Muscle of leg (tissue), 11 donors: ENCODE results near the gene MYH9. TPM values are rescaled to one million over a fixed set of nuclear protein-coding genes. Genes with fewer than 3 reads are reported as not detected.

ENCODE experiments used
- DNase-seq: peaks from one replicate; pipeline ENCODE4 v3.0.0; 2013
- H3K27ac ChIP-seq: one replicate; pipeline ENCODE4 v1.5.1; 2013; ENCODE audit warnings: mild to moderate bottlenecking, low read length, control low read depth
- H3K27me3 ChIP-seq: one replicate; pipeline ENCODE4 v1.6.1; 2013; ENCODE audit warnings: low read length; ENCODE audit not compliant: control insufficient read depth, insufficient read depth
- H3K36me3 ChIP-seq: one replicate; pipeline ENCODE4 v1.6.1; 2013; ENCODE audit warnings: low read length; ENCODE audit not compliant: control insufficient read depth, insufficient read depth
- H3K4me1 ChIP-seq: one replicate; pipeline ENCODE4 v1.6.1; 2013; ENCODE audit warnings: low read length; ENCODE audit not compliant: control insufficient read depth, insufficient read depth
- H3K4me3 ChIP-seq: one replicate; pipeline ENCODE4 v1.5.1; 2013; ENCODE audit warnings: low read length, control low read depth
- H3K9me3 ChIP-seq: replicated peaks from 2 replicates; pipeline ENCODE4 v1.6.1; 2013; ENCODE audit warnings: low read depth, low read length; ENCODE audit not compliant: control insufficient read depth
- WGBS: methylation state at CpG from one replicate; pipeline ENCODE4 v1.1.5; 2013; ENCODE audit warnings: missing lambda C conversion rate; ENCODE audit not compliant: insufficient coverage; 5-methylcytosine and 5-hydroxymethylcytosine counted together
- polyA plus RNA-seq, 8 donors: library from polyadenylated mRNA; unstranded; fragments of 120-200 nt; gene quantifications; one replicate each; pipeline versions ENCODE4 v1.2.1 to v1.2.3, GENCODE V29; 2013; ENCODE audit warnings: inconsistent platforms in 1 of 8, low replicate concordance in 1 of 8; ENCODE audit not compliant: insufficient read length in 8 of 8, insufficient read depth in 1 of 8
- total RNA-seq: library from RNA; stranded (reverse); fragments of 120-200 nt; gene quantifications from one replicate; pipeline ENCODE4 v1.2.4, GENCODE V29; 2013

Gene MYH9
- total and polyA plus RNA-seq, 9 donors, result 61.9 to 160 (median 122) TPM

DNA sequence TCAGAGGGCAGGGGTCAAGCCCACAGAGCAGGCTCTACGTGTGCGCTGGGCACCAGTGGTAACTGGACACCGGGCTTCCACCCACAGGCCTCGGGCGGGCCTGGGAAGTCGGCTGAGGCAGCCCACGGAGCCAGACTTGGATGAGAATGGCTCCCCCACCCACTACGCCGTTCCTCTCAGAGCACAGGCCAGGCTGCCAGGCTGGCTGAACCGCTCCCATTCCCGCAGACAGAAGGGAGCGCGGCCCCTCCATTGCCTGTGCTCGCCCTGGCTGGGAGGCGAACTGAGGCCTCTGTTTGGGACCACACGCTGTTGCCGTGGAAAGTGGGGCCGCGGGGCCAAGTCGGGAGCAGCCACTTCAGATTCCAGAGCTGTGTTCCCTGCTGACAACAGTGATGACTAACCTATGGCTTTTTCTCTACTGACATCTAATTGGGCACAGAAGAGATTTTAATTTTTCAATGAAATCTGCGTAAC lies 63.9 kb downstream of the MYH9 start:
- peak; percentile 87 for DNase-seq
- peaks cover 64% of the 10 kb centered on the region for H3K4me1 ChIP-seq

DNA sequence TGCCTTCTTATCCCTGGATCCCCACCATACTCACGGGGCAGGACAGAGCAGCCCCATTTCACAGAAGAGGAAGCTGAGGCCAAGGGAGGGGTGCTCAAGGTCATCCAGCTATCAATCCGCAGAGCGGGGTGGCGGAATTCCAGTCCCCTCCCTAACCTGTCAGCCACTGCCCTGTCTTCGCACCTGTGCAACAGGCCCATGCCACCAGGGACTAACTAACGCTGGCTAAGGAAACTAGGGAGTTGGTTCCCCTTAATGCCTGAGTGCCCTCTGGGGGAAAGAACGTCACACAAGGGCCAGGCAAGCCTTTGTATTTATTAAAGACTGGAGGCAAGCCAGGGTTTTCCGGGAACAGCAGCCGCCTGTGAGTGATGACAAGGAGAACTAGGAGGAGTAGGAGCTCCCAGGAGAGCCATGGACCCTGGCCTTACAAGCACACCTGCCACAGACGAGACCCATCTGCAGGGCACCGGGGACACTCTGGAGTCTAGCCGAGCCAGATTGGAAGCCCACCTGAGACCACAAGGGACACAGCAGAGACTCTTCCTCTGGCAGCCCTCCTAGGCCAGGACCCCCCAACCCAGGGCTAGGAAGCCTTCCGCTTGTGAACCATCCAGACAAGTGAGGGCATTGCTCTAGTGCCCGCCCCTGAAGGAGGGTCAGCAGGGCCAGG lies 64.4 kb downstream of the MYH9 start:
- Histone ChIP-seq H3K27ac (peak overlapping the region; percentile 92), H3K4me3 (no peak overlapping the region), H3K36me3 (peaks cover 76% of the 10 kb centered on the region), H3K27me3 (no peaks in the 10 kb centered on the region), H3K9me3 (no peaks in the 10 kb centered on the region), H3K4me1 (peaks cover 61% of the 10 kb centered on the region)
- 55% methylated on average over 10 of the region's 14 CpGs for WGBS
- peak; percentile 80 for DNase-seq

More for the DNA sequence above, 63.9 kb downstream of the MYH9 start:
- Histone ChIP-seq H3K4me3 (no peak overlapping the region), H3K27ac (peak overlapping the region; percentile 92), H3K9me3 (no peaks in the 10 kb centered on the region), H3K36me3 (peaks cover 73% of the 10 kb centered on the region), H3K27me3 (no peaks in the 10 kb centered on the region)
- WGBS, result 70% methylated on average over 18 of the region's 21 CpGs

DNA sequence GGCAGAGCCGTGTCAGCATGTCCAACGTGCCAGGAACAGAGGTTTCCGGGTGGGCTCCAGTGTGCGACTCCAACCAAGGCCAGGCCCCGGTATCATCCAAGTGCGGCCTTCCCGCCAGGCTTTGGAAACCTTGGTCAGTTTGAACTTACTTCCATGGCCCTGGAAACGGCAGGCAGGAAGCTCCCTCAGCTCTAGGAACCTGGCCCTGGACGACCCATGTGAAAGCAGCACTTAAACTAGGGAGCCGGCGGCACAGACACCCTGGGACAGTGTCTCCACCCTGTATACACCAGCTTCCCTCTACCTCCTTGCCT lies 65.2 kb downstream of the MYH9 start:
- DNase-seq, result no peak
- H3K27ac ChIP-seq, result peak overlapping the region; percentile 92
- peaks cover 60% of the 10 kb centered on the region for H3K4me1 ChIP-seq
- no peak overlapping the region for H3K4me3 ChIP-seq
- peaks cover 84% of the 10 kb centered on the region for H3K36me3 ChIP-seq
- WGBS, result 87% methylated on average over 11 of the region's 11 CpGs
- no peaks in the 10 kb centered on the region for H3K27me3 ChIP-seq
- H3K9me3 ChIP-seq, result no peaks in the 10 kb centered on the region

DNA sequence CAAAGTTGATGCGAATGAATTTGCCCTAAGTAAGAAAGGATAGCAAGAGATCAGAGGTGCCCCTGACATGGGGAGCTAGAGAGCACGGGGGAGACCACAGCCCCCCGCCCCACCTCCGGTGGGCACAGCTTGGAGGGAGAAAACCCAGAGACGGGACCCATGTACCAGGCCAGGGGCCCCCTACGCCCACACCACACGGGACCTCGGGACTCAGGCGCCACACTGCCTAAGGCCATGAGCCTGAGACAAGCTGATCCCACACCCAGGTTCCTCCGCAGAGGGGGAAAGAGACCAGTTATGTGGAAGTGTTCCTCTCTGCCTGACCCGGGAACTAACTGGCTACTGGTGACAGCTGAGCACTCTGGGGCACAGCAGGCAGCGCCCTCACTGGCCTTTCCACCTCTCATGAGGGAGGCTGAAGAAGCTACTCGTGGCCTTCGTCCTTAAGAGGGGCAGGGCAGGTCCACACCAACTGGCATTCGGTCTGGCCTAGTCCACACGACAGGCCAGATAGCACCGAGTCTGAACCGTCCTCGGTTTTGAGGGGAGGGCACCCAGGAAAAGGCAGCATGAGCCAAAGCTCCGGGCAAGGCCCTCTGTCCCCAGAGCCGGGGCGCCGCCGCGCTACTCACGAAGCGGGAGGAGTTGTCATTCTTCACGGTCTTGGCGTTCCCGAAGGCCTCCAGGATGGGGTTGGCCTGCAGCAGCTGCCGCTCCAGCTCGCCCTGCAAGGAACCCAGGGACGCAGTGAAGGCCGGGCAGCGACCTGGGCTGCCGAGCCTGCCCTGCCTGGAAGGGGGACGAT lies 65.8 kb downstream of the MYH9 start:
- WGBS, result 92% methylated on average over 33 of the region's 37 CpGs
- Histone ChIP-seq H3K4me1 (peaks cover 58% of the 10 kb centered on the region), H3K36me3 (peaks cover 86% of the 10 kb centered on the region), H3K27ac (peak overlapping the region; percentile 42), H3K9me3 (no peaks in the 10 kb centered on the region), H3K27me3 (no peaks in the 10 kb centered on the region), H3K4me3 (no peak overlapping the region)
- DNase-seq, result no peak

DNA sequence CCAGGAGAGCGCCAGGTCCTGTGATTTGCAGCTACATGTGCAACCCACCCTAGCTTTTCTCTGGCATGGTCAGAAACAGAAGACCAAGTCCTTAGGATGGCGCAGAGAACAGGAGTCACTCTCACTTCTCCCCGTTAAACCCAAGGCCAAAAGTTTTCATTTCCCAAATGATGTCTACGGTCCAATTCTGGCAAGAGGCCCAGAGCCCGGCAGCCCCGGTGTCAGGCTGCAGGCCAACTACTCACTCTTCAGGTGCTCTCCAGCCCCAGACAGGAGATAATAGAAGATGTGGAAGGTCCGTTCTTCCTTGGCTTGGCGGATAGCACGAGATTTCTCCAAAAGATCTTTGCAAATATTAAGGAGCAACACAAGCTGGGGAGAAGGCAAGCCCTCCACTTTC lies 67.2 kb downstream of the MYH9 start:
- H3K4me1 ChIP-seq, result peaks cover 51% of the 10 kb centered on the region
- no peak overlapping the region for H3K27ac ChIP-seq
- H3K9me3 ChIP-seq, result no peaks in the 10 kb centered on the region
- DNase-seq, result no peak
- no peak overlapping the region for H3K4me3 ChIP-seq
- WGBS, result 76% methylated on average over 2 of the region's 9 CpGs
- no peaks in the 10 kb centered on the region for H3K27me3 ChIP-seq
- H3K36me3 ChIP-seq, result peaks cover 81% of the 10 kb centered on the region

DNA sequence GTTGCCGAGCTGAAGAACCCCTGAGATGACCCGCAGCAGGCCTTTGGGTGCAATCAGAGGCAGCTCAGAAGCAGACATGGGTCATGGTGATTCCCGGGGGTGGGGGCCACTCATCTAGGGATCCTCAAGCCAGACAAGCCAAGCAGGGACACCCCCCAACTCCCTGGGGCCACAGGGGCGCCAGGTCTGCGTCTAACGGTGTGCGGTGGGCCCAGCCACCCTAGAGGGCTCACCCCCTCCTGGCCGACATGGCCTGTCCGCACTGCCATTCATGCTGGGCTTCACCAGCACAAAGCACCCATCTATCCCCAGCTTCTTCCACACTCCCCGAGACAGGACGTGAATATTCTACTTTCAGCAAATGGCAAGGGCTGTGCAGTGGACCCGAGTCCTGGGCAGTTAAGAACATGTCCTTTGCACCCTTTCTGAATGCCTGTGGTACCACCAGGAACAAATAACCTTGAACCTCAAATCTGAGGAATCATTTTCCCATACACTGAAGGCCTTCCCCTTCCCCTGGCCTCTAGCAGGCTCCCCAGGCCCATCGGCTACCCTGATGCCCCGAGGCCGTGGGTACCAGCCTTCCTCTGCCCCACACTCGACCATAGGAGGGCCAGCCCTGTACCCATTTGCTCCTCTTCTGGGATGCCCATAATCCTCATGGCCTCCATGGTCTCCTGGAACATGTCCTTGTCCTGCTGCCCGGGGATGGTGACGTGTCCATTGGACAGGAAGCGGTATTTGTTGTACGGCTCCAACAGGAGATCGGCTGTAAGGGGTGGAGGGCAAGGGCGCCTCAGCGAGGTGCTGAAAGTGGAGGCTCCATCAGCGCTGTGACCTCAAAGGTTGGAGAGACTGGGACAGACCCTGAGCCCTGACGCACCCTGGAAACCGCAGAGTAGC lies 67.9 kb downstream of the MYH9 start:
- Histone ChIP-seq H3K36me3 (peaks cover 82% of the 10 kb centered on the region), H3K4me3 (no peak overlapping the region), H3K4me1 (peaks cover 45% of the 10 kb centered on the region), H3K9me3 (no peaks in the 10 kb centered on the region), H3K27me3 (no peaks in the 10 kb centered on the region), H3K27ac (no peak overlapping the region)
- WGBS, result 88% methylated on average over 26 of the region's 26 CpGs
- no peak for DNase-seq

DNA sequence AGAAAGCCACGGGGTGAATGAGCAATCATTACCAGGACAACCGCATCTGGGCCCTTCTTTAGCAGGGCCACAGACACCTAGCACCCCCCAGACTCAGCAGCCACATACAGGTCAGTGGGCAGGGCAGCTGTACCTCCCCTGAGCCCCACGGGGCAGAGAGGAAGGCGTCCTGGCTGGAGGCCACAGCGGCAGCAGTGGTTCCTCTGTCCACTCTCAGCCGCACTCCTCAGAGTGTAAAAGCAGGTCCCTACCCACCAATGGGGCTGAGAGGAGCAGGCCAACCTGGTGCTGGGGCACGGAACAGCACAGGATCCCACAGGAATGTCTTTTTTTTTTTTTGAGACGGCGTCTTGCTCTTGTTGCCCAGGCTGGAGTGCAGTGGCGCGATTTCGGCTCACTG lies 69.3 kb downstream of the MYH9 start:
- Histone ChIP-seq H3K27ac (no peak overlapping the region), H3K27me3 (no peaks in the 10 kb centered on the region), H3K9me3 (no peaks in the 10 kb centered on the region), H3K36me3 (peaks cover 85% of the 10 kb centered on the region), H3K4me1 (peaks cover 33% of the 10 kb centered on the region), H3K4me3 (no peak overlapping the region)
- DNase-seq, result no peak
- 94% methylated on average over 8 of the region's 12 CpGs for WGBS

DNA sequence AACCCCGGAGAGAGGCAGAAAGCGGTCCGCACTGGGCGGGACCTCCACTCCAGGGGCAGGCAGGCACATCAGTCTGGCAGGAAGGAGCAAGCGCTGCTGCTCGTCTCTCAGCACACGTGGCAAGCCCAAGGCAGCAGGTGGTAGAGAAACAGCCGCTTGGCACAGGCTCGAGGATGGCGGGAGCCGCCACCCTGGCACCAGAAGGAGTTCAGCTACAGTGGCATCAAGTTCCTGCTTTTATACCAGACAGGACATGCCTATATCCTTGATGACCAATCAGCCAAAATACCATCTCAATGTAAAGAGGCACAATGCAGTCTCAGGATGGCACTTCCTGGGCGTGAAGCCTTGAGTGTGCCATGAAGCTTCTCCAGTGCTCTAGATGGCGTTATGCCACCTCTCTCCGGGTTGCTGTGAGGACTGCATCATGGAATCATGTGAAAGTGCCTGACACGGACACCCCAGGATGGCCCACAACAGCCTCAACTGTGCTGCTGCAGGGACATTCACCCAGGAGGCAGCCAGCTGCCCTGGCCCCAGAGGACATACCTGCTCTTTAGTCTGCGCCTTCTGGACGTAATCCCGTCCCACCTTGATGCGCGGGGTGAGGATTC lies 70.0 kb downstream of the MYH9 start:
- peaks cover 27% of the 10 kb centered on the region for H3K4me1 ChIP-seq
- H3K4me3 ChIP-seq, result no peak overlapping the region
- H3K27ac ChIP-seq, result peak overlapping the region; percentile 78
- peaks cover 85% of the 10 kb centered on the region for H3K36me3 ChIP-seq
- H3K27me3 ChIP-seq, result no peaks in the 10 kb centered on the region
- no peaks in the 10 kb centered on the region for H3K9me3 ChIP-seq
- peak; percentile 75 for DNase-seq
- WGBS, result 83% methylated on average over 15 of the region's 20 CpGs

DNA sequence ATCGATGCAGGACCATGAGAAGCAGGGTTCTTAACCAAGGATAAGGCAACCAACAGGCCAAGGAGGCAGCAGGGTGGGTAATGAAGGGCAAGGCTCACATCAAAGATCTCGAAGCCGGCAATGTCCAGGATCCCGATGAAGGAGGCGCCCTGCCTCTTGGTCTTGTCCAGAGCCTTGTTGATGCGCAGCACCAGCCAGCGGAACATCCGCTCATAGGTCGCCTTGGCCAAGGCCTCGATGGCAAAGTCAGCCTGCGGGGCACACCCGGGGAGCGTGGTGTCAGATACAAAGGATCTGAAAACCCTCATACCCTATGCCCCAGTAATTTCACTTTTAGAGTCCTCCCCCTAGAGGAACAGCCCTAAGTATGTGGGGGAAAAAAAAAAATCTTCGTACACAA lies 71.3 kb downstream of the MYH9 start:
- peaks cover 83% of the 10 kb centered on the region for H3K36me3 ChIP-seq
- WGBS, result 98% methylated on average over 7 of the region's 14 CpGs
- no peaks in the 10 kb centered on the region for H3K27me3 ChIP-seq
- peaks cover 18% of the 10 kb centered on the region for H3K4me1 ChIP-seq
- no peak overlapping the region for H3K27ac ChIP-seq
- H3K9me3 ChIP-seq, result no peaks in the 10 kb centered on the region
- DNase-seq, result no peak
- no peak overlapping the region for H3K4me3 ChIP-seq
